ENCODE results near the gene RIPOR1. TPM values are rescaled to one million over a fixed set of nuclear protein-coding genes. Genes with fewer than 3 reads are reported as not detected.

RIPOR1 gene
- total RNA-seq, 1 donor from 2014 or later = 77.0 TPM

- peaks cover 24% of the 10 kb centered on the region for H3K4me1 Mint-ChIP-seq (ENCODE audit: unreplicated experiment)
- no peak overlapping the region for H3K4me3 Mint-ChIP-seq (ENCODE audit: unreplicated experiment)
- no peaks in the 10 kb centered on the region for H3K27me3 Mint-ChIP-seq (ENCODE audit: unreplicated experiment)
- H3K27ac Mint-ChIP-seq (ENCODE audit: unreplicated experiment) = no peak overlapping the region
- TF ChIP-seq CTCF (IDR thresholded peaks at IDR 0.05) = no peak
- H3K9me3 Mint-ChIP-seq (ENCODE audit: unreplicated experiment) = no peaks in the 10 kb centered on the region
- DNase-seq (ENCODE audit: extremely low spot score, unreplicated experiment) = no peak
- no peaks in the 10 kb centered on the region for H3K36me3 Mint-ChIP-seq (ENCODE audit: unreplicated experiment)
Measured at GRCh38 chr16:67519242-67519641, 9.4 kb upstream of the RIPOR1 start.

- no peaks in the 10 kb centered on the region for H3K9me3 Mint-ChIP-seq (ENCODE audit: unreplicated experiment)
- peak overlapping the region; percentile 87 for H3K4me3 Mint-ChIP-seq (ENCODE audit: unreplicated experiment)
- H3K27ac Mint-ChIP-seq (ENCODE audit: unreplicated experiment) = peak overlapping the region; percentile 99
- DNase-seq (ENCODE audit: extremely low spot score, unreplicated experiment) = peak; percentile 98
- H3K4me1 Mint-ChIP-seq (ENCODE audit: unreplicated experiment) = peaks cover 19% of the 10 kb centered on the region
- H3K27me3 Mint-ChIP-seq (ENCODE audit: unreplicated experiment) = no peaks in the 10 kb centered on the region
- H3K36me3 Mint-ChIP-seq (ENCODE audit: unreplicated experiment) = no peaks in the 10 kb centered on the region
- TF ChIP-seq CTCF (IDR thresholded peaks at IDR 0.05) = peak; percentile 69
Measured at GRCh38 chr16:67521095-67521804, 7.4 kb upstream of the RIPOR1 start.

- Mint-ChIP-seq H3K9me3 (ENCODE audit: unreplicated experiment) (no peaks in the 10 kb centered on the region), H3K27ac (ENCODE audit: unreplicated experiment) (no peak overlapping the region), H3K36me3 (ENCODE audit: unreplicated experiment) (no peaks in the 10 kb centered on the region), H3K4me3 (ENCODE audit: unreplicated experiment) (no peak overlapping the region), H3K4me1 (ENCODE audit: unreplicated experiment) (peaks cover 18% of the 10 kb centered on the region), H3K27me3 (ENCODE audit: unreplicated experiment) (no peaks in the 10 kb centered on the region)
- no peak for DNase-seq (ENCODE audit: extremely low spot score, unreplicated experiment)
- no peak for TF ChIP-seq CTCF (IDR thresholded peaks at IDR 0.05)
Measured at GRCh38 chr16:67525176-67525860, 3.3 kb upstream of the RIPOR1 start.

GRCh38 chr16:67526149-67526791 lies 2.4 kb upstream of the RIPOR1 start:
- DNase-seq (ENCODE audit: extremely low spot score, unreplicated experiment) = no peak
- H3K27me3 Mint-ChIP-seq (ENCODE audit: unreplicated experiment) = no peaks in the 10 kb centered on the region
- H3K36me3 Mint-ChIP-seq (ENCODE audit: unreplicated experiment) = no peaks in the 10 kb centered on the region
- H3K4me3 Mint-ChIP-seq (ENCODE audit: unreplicated experiment) = no peak overlapping the region
- no peaks in the 10 kb centered on the region for H3K9me3 Mint-ChIP-seq (ENCODE audit: unreplicated experiment)
- H3K27ac Mint-ChIP-seq (ENCODE audit: unreplicated experiment) = no peak overlapping the region
- H3K4me1 Mint-ChIP-seq (ENCODE audit: unreplicated experiment) = peaks cover 24% of the 10 kb centered on the region
- no peak for TF ChIP-seq CTCF (IDR thresholded peaks at IDR 0.05)
